Inflammatory macrophage (primary cell): ENCODE measurements around the gene ZNF12.
"Not testable (repeated sequence)": the region's sequence is repeated elsewhere in the genome, so short reads cannot be mapped to it uniquely, and the experiment has no call there.

Experiments used
- DNase-seq, 2 donors: peaks; one replicate each; pipeline ENCODE4 v3.0.0-alpha.2; 2020 to 2022
- total RNA-seq, 18 experiments: gene quantifications; one replicate each; lab custom pipeline; 2026; ENCODE audit warnings: mixed read lengths in 6 of 18, inconsistent platforms in 2 of 18; lab: John Stamatoyannopoulos, UW

Gene ZNF12
- 10.0 to 46.1 (median 26.0) reads per million in 18 experiments for total RNA-seq

DNA sequence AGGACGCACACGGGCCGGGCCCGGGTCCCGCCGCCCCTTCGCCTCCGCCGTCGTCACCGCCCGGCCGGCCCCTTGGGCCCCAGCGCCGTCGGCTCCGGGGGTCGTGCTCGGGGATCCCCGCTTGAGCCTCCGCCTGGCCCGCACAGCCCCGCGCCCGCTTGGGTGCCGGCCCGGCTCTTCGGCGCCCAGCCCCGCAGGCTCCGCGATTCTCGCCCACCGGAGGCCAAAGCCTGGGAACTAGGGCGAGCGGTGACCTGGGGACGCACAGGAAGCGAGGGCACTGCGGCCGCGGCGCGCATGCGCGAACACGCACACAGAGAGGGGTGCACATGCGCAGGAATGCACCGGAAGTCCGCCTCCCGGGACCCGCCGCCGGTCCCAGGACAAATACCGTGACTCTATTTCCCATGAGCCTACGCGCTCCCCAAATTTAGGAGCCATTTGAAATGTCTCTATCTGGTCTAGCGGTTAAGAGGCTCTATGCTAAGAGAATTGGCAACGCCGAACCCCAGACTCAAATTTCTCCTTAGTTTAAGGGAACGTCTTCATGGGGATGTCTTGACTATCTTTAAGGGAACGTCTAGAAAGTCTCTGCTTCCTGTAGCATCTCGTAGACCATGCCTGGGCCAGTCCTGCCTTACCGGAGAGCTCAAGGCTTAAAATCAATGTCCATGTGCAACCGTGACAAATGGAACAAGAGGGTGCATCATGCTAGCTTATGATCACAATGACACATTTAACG lies at the start of gene ZNF12:
Gene ZNF12 (minus strand): TSS at position 282 of the 742 bp plus-strand sequence. CDS start 1,774 bp downstream, outside the sequence.
- DNase-seq: peak; percentile 97 to 99

DNA sequence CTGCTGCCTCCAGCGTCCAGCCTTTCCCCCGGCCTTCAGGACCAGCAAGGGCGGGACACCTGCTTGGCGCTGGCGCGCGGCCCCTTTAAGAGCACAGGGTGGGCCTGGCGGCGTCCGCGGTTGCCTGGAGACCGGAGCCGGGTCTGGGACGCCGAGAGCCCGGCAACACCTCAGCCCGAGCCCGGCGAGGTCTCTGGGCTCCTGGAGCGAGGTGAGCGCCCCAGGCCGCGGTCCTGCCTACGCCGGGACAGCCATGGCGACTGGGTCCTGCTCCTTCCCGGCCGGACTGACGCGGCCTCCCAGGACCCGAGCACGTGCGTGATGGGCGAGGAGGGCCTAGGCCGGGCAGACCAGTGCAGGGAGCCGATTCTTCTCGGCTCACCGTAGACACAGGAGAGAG lies 47.2 kb upstream of the ZNF12 start, which contains the start of gene RSPH10B2:
Gene RSPH10B2 (plus strand): TSS at position 140 of the 400 bp plus-strand sequence. CDS start 3,575 bp downstream, outside the sequence.
- DNase-seq: not testable (repeated sequence)

DNA sequence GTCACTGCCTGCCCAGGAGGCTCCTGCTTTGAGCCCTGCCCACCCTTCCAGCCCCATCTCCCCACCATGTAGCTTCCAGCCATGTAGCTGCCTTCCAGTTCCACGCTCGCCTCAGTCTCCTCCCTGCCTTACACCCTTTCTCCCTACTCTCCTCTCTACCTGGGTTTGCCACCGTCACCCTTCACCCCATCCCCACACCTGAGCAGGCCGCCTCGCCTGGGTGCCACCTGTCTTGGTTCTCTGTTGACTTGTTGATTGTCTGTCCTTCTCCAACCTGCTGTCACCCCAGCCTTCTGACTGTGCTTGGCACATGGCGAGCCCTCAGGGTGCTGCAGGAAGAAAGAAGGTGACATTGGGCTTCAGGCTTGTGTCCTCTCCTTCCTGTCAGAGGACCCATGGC lies 43.4 kb upstream of the ZNF12 start:
- not testable (repeated sequence) for DNase-seq

DNA sequence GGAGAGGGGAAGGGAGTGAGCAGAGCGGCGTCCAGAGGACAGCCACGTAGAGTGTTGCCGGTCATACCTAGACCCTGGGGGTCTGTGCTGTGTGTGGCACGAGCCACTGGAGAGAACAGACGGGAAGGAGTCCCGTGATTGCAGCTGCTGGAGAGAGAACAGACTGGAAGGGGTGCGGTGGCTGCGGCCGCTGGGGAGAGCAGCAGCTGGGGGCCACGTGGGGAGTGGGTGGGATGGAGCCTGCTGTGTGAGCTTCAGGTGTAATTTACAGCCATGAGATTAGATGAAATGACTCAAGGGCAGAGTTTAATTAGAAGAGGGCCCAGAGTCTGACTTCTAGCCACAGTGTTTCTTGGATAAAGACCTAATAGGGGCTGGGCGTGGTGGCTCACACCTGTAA lies 42.6 kb upstream of the ZNF12 start:
- DNase-seq: not testable (repeated sequence)

- not testable (repeated sequence) for DNase-seq
These were observed 37.8 kb upstream of the ZNF12 start for GRCh38 chr7:6744410-6745100.

- DNase-seq: not testable (repeated sequence)
These were observed 31.7 kb upstream of the ZNF12 start for GRCh38 chr7:6738415-6738814.

GRCh38 chr7:6730343-6730633 lies 23.5 kb upstream of the ZNF12 start:
- peak in 1 of 2 donors; percentile 28 for DNase-seq

GRCh38 chr7:6729492-6730342 lies 23.0 kb upstream of the ZNF12 start:
- peak; percentile 95 to 97 for DNase-seq

- not testable (repeated sequence) for DNase-seq
These were observed 22.2 kb upstream of the ZNF12 start for GRCh38 chr7:6728893-6729491.

DNA sequence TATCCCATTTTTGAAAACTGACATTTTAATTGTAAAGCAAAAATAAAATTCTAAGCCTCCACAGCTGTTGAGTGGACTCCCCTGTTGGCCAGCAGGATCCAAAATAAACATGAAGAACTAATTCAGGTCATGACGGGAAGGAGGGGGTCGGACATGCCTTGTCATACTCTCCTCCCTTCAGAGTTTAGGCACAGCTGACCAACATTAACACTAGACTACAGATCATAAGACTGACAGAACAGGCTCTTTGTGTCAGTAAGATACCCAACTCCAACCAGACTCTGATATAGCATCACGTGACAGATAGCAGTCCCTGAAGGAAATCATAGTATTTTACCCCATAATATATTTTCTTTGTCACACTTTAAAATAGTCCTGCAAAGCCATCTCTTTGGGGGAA lies 20.9 kb upstream of the ZNF12 start:
- DNase-seq: no peak

GRCh38 chr7:6726341-6726740 lies 19.6 kb upstream of the ZNF12 start:
- DNase-seq: not testable (repeated sequence)

DNA sequence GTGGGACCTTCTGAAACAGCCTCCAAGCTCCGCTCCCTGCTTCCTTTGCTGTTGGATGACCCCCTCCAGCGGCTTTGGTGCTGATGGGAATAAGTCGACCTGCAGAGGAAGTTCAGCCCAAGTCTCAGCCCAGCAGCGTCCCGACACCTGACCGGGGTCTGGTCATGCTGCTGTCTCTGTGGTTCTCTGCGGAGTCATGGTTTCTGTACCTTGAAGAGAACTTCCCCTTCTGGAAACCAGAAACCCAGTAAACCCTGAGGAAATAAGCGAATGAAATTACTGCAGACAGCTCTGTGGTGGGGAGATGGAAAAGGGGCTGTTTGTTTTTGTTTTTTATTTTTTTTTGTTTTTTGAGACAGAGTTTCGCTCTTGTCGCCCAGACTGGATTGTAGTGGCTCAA lies 18.3 kb upstream of the ZNF12 start:
- peak; percentile 62 to 74 for DNase-seq

GRCh38 chr7:6724351-6724750 lies 17.6 kb upstream of the ZNF12 start:
- not testable (repeated sequence) for DNase-seq

DNA sequence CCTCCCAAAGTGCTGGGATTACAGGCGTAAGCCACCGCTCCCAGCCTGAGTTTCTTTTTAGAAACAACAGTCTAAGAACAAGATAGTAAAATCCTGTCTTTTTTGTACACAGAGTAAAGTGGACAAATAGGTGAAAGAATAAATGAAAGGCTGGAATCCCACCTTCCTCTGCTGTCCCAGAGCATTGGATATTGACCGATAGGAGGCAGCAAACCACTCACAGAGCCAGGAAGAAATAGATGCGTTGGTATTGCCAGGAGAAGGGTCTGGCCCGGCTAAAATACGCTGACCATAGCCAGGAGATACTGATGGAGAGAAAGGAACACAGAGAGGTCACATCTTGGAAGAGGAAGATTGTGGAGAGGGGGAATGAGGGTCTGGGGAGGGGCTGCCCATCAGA lies 11.4 kb upstream of the ZNF12 start:
- no peak for DNase-seq

GRCh38 chr7:6715898-6716297 lies 9.2 kb upstream of the ZNF12 start:
- not testable (repeated sequence) for DNase-seq

DNA sequence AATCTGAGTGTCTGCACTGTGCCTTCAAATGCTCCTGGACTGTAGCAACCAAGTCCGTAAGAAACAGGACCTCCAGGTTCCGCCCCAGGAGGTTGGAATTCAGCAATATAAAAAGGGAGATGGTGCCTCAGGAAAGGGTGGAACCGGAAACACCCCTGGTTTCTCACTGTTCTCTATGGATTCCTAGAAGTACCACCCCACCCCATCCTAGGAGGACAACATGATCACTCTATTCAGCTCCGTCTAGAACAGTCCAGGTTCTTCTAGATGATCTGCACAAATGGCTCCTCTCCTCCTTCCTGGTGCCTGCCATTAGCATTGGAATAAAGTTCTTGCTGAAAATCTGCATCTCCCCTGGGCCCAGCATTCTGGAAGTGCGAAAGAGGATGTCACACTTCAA lies 7.6 kb upstream of the ZNF12 start:
- DNase-seq: no peak

DNA sequence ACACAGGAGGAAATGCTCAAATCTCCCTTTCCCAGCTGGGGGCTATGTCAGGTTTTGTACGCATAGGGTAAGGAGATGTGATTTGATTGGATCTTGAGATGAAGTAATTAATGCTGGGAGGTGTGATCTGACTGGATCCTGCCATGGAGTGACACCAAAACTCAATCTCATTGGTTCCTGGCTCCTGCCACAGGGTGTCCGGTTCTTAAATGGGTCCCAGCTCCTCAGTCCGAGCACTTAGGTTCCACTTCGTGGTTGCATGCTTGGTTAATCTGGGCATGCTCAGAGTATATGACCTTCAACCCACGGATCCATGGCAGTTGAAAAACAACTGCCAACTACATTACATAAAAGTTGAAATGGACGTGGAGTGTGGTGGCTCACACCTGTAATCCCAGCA lies 3.1 kb upstream of the ZNF12 start:
- peak; percentile 7 to 12 for DNase-seq

- no peak for DNase-seq
These were observed 1.6 kb upstream of the ZNF12 start for GRCh38 chr7:6708304-6708703.

DNA sequence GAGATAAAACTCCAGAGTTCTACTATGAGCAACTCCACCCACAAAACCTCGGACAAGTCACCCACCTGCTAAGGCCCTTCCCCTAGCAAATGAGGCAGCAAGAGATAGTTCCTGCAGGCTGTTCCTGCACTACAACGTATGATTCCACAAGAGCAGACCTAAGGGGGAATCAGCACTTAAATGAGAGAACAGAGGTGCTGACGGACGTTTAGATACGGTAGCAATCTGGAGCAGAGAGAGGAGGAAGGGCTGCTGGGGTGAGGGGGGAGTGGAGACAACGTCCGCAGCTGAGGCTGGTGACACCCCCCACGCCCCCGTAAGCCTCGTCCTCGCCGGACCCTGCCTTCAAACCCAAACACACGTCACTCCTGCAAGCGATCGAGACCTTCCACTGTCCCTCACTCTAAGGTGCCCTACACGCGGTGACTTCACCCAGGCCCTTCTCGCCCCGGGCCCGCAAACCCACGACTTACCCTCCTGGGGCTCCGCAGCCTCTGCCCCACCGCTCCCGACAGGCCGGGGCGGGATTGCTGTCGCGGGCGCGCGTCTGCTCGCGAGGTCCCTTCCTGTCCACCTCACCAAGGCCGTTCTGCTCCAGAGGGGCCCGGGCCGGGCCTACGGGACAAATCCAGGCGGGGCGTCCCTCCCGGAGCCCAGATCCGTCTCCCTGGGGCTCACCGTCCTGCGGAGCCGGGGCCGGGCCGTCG lies 635 bp downstream of the ZNF12 start:
- peak; percentile 24 to 44 for DNase-seq

DNA sequence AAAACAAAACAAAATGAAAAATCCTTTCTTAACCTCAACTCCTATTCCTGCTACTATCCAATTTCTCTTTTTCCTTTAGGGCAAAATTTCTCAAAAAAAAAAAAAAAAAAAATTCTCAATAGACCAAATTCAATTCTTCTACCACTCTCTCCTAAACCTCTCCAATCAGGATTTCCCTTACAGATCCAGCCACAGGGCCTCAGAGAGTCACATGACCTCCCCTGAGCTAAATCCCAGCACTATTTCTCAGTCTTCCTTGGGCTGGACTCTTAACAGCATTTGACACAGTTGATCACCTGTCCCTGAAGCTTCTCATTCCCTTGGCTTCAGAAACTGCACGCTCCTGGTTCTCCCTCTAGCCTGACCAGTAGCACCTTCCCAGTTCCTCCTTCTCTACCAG lies 4.9 kb downstream of the ZNF12 start:
- no peak for DNase-seq

DNA sequence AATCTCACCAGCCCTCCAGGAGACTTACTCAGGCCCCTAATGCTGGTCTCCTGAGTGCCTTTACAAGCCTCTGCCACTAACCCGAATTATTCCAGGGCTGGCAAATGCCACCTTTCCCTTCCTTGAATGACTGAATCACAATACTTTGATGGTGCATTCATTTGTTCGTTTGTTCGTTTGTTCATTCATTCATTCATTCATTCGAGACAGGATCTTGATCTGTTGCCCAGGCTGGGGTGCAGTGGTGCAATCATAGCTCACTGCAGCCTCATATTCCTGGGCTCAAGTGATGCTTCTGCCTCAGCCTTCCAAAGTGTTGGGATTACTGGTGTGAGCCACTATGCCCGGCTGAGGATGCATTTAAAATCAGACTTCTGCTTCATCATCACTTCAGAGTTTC lies 6.0 kb downstream of the ZNF12 start:
- DNase-seq: no peak

DNA sequence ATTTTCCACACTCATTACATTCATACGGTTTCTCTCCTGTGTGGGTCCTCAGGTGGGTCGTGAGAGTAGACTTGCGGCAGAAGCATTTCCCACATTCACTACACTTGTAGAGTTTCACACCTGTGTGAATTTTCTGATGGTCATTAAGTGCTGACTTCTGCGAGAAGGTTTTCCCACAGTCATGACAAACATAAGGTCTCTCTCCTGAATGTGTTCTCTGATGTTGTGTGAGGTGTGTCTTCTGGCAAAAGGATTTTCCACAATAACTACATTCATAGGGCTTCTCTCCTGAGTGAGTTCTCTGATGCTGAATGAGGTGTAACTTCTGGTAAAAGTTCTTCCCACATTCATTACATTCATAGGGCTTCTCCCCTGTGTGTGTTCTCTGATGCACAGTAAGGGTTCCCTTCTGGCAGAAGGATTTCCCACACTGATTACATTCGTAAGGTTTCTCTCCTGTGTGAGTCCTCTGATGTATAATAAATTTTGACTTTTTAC lies 15.1 kb downstream of the ZNF12 start:
- peak in 1 of 2 donors; percentile 3 for DNase-seq
